GM19351 (cell line): ENCODE results near the gene PRODH2.
"Not testable (repeated sequence)": the region's sequence is repeated elsewhere in the genome, so short reads cannot be mapped to it uniquely, and the experiment has no call there.

Experiments
- ATAC-seq: cut with Tn5 transposase; IDR thresholded peaks from one replicate; pipeline ENCODE4 v1.9.1; 2021; ENCODE audit warnings: mild to moderate bottlenecking, moderate library complexity; ENCODE audit not compliant: unreplicated experiment

The PRODH2 gene

GRCh38 chr19:35783469-35784434 lies 28.9 kb downstream of the PRODH2 start:
- no peak for ATAC-seq

DNA sequence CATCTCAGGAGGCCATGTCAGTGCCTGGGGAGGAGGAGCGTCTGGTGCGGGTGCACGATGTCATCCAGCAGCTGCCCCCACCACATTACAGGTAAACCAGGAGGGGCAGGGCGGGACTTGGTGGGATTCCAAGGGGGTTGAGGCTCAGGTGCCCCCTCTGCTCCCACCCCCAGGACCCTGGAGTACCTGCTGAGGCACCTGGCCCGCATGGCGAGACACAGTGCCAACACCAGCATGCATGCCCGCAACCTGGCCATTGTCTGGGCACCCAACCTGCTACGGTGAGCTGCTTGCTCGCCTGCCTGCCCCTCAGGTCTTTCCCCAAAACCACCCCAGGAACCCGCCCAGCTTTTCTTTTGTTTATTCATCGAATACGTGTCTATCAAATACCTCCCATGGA lies 30.1 kb downstream of the PRODH2 start:
- ATAC-seq: no peak

- ATAC-seq: no peak
These were observed 31.0 kb downstream of the PRODH2 start for GRCh38 chr19:35781650-35782049.

GRCh38 chr19:35780717-35781116 lies 31.9 kb downstream of the PRODH2 start:
- no peak for ATAC-seq

GRCh38 chr19:35780058-35780457 lies 32.6 kb downstream of the PRODH2 start:
- no peak for ATAC-seq

GRCh38 chr19:35779033-35779432 lies 33.6 kb downstream of the PRODH2 start:
- ATAC-seq: no peak

DNA sequence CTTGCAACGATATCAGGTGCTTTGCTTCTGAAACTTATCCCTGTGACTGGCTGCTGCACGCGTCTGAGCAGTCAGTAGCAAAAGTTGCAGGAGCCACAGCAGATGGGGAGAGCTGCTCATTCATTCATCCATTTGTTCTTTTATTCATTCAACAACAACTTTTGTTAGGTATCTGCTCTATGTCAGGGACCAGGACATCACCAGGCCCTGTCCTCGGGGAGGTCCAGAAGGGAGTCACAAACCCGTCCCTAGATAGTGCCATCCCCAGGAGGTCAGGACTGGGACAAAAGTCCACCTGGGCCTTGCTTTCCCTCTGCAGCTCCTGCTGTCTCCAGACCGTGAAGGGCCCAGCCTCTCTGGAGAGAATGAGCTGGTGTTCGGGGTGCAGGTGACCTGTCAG lies 34.7 kb downstream of the PRODH2 start:
- ATAC-seq: no peak

- ATAC-seq: no peak
These were observed 35.4 kb downstream of the PRODH2 start for GRCh38 chr19:35777086-35777841.

GRCh38 chr19:35776102-35776788 lies 36.4 kb downstream of the PRODH2 start:
- no peak for ATAC-seq

DNA sequence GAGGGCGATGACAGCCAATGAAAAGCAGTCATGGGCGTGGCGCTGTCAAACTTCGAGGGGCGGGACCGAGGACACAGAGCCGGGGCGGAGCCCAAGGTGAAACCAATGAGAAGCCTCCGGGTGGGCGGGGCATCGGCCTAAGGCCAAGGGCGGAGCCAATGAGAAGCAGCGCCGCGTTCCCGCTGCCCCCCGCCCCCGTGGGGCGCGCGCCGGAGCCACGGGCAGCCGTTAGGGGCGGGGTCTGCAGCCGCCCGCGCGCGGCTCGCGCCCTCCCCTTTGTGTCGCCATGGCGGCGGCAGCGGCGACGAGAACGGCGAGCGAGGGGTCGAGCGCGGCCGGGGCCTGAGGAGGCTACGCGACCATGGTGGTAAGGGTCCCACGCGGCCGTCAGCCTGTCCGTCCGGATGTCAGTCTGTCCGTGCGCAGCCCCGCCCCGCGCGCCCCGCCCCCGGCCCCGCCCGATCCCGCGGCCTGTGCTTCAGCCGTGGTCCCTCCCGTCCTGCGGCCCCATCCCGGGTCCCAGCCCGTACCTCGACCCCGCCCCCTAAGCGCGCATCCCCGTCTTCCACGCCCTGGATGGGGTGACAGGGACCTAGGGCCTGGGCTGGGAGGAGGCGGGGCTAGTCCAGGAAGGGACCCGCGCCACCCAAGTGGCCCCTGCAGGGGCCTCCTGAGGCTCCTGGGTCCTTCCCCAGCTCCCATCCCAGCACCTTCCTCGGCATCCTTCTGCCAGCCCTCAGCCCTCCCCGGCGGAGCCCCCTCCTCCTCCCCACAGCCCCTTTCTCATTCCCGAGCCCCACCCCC lies 37.1 kb downstream of the PRODH2 start, which contains the start of gene ARHGAP33:
Gene ARHGAP33, plus strand, starts transcription at position 267 of the 804 bp plus-strand sequence. Its CDS starts 95 bp downstream, at position 362.
- ATAC-seq: peak; percentile 93

DNA sequence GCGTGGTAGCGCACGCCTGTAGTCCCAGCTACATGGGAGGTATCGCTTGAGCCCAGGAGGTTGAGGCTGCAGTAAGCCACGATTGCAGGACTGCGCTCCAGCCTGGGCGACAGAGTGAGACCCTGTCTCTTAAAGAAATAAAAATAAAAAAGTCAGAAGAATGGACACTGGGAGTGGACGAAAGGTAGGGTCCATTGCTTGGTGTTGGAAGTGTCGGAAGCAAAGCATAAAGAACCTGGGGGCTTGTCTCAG lies 37.7 kb downstream of the PRODH2 start:
- ATAC-seq: no peak

GRCh38 chr19:35774274-35775045 lies 38.2 kb downstream of the PRODH2 start:
- no peak for ATAC-seq

- no peak for ATAC-seq
These were observed 39.4 kb downstream of the PRODH2 start for GRCh38 chr19:35773020-35773806.

DNA sequence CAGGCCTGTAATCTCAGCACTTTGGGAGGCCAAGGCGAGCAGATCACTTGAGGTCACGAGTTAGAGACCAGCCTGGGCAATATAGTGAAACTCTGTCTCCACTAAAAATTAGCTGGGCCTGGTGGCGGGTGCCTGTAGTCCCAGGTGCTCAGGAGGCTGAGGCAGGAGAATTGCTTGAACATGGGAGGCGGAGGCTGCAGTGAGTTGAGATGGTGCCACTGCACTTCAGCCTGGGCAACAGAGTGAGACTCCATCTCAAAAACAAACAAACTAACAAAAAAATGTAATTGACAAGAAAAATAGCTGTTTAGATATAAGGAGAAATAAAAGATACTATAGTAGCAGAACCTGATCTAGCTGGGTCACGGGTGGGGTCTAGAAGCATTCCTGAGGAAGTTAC lies 40.3 kb downstream of the PRODH2 start:
- ATAC-seq: not testable (repeated sequence)

DNA sequence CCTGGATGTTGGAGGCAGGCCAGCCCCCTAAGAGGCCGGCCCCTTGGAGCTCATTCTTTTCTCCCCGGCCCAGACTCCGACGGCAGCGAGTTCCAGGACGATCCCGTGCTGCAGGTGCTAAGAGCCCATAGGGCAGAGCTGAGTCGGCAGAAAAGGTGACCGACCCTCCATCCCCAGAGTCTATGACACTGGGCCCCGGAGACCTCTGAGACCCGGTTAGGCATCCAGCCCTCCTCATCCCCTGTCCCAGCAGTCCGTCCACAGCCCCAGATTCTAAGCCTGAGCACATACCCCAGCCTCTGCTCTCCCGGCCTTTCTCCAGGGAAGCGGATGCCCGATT lies 44.6 kb downstream of the PRODH2 start:
- no peak for ATAC-seq

DNA sequence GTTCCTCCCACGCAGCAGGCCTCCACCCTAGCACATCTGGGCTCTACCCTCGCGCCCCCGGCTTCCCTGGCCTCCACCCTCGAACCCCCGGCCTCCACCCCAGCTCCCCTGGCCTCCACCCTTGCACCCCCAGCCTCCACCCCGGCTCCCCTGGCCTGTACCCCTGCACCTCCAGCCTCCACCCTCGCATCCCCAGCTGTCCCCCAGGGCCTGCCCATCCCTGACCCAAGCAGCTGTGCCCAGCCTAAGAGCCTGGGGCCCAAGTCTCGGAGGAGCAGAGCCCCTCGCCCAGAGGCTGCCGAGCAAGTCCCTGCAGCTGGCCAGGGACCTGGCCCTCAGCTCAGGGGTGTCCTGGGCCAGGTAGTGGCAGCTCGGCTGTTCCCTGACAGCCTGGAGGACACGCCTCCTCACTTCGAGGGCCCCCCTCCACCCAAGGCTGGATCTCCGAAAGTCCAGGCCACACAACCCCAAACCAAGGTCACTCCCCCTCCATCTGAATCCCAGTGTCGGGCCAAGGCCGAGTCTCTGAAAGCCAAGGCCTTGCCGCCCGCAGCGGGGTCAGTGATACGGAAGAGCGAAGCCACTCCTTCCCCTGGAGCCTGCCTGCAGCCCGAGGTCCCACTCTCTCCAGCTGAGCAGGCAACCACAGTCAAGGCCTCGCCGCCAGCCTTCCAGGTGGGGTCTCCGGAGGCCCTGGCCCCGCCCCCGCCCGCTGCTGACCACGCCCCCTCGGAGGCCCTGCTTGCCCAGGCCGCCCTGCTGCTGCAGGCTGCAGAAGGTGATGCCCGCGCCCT lies 45.2 kb downstream of the PRODH2 start:
- ATAC-seq: no peak

DNA sequence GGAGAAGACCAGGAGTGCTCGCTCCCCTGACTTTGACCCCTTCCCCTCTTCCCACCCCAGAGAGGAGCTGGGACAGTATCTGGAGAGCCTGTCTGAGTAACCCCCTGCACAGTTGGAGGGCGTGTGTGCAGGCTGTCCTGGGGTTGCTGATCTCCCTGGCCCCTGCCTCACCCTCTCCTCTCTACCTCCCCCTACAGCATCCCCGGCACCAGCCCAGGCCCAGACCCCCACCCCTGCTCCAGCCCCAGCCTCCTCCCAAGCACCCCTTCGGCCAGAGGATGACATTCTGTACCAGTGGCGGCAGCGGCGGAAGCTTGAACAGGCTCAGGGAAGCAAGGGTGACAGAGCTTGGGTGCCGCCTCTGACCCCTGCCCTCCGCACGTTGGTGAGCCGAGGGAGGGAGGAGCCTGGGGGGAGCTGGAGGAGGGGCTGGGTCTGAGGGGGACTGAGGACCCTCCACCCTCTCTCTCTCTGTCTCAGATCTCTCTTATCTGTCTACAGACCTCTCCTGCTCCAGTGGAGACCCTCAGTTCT lies 46.0 kb downstream of the PRODH2 start:
- ATAC-seq: no peak
